DOHH2 (cell line): ENCODE measurements around the gene CAP1.

Experiments used
- H3F3A ChIP-seq: fragments of 200-600 bp; sonication (generic), shearing (Covaris generic); 2 replicates; pipeline ENCODE4 v1.6.0; 2016; ENCODE audit warnings: antibody characterized with exemption, mild to moderate bottlenecking; ENCODE audit not compliant: control insufficient read depth, insufficient read depth
- H3K27ac ChIP-seq: fragments of 200-600 bp; sonication (generic); 2 replicates; pipeline ENCODE4 v1.5.1; 2014; ENCODE audit warnings: low read depth, mild to moderate bottlenecking, low read length, moderate library complexity
- H3K27me3 ChIP-seq: fragments of 200-600 bp; sonication (generic); 2 replicates; pipeline ENCODE4 v1.6.1; 2014; ENCODE audit warnings: mild to moderate bottlenecking, low read length, mixed read lengths; ENCODE audit not compliant: control insufficient read depth
- H3K36me3 ChIP-seq: fragments of 200-600 bp; sonication (generic); 2 replicates; pipeline ENCODE4 v1.6.1; 2014; ENCODE audit warnings: mild to moderate bottlenecking, low read length, moderate library complexity, mixed read lengths; ENCODE audit not compliant: control insufficient read depth
- H3K4me1 ChIP-seq: fragments of 200-600 bp; sonication (generic); 2 replicates; pipeline ENCODE4 v1.6.1; 2014; ENCODE audit warnings: mild to moderate bottlenecking, low read length, mixed read lengths; ENCODE audit not compliant: control insufficient read depth
- H3K4me2 ChIP-seq: fragments of 200-600 bp; sonication (generic); 2 replicates; pipeline ENCODE4 v1.6.0; 2014; ENCODE audit warnings: mild to moderate bottlenecking, low read length, moderate library complexity
- H3K4me3 ChIP-seq: fragments of 200-600 bp; sonication (generic); 2 replicates; pipeline ENCODE4 v1.5.1; 2014; ENCODE audit warnings: mild to moderate bottlenecking, low read length, mixed read lengths
- H3K79me2 ChIP-seq: fragments of 200-600 bp; sonication (generic); 2 replicates; pipeline ENCODE4 v1.6.1; 2014; ENCODE audit warnings: mild to moderate bottlenecking, low read length, mixed read lengths; ENCODE audit not compliant: control insufficient read depth
- H3K9me2 ChIP-seq: fragments of 200-600 bp; sonication (generic); replicated peaks from 2 replicates; pipeline ENCODE4 v1.6.1; 2014; ENCODE audit warnings: mild to moderate bottlenecking, low read length, mixed read lengths; ENCODE audit not compliant: control insufficient read depth
- H3K9me3 ChIP-seq: fragments of 200-600 bp; sonication (generic); 2 replicates; pipeline ENCODE4 v1.6.1; 2014; ENCODE audit warnings: antibody characterized with exemption, low read length, mixed read lengths; ENCODE audit not compliant: control insufficient read depth, insufficient read depth
- H4K20me1 ChIP-seq: fragments of 200-600 bp; sonication (generic); 2 replicates; pipeline ENCODE4 v1.6.0; 2014; ENCODE audit warnings: low read depth, mild to moderate bottlenecking, antibody characterized with exemption, low read length, moderate library complexity; ENCODE audit not compliant: control insufficient read depth, insufficient read depth
- EZH2phosphoT487 ChIP-seq: fragments of 200-600 bp; sonication (generic); IDR thresholded peaks from 2 replicates; pipeline ENCODE4 v1.6.1; 2017; ENCODE audit warnings: borderline replicate concordance, mild to moderate bottlenecking, antibody characterized with exemption, low read length, moderate library complexity, mixed read lengths
- TF ChIP-seq, protein P1 (sequence below): fragments of 200-600 bp; sonication (generic); IDR thresholded peaks from one replicate; pipeline ENCODE4 v1.5.1; 2014; ENCODE audit warnings: antibody characterized with exemption, mild to moderate bottlenecking, low read depth, low read length; ENCODE audit not compliant: poor library complexity, severe bottlenecking

The CAP1 gene

GRCh38 chr1:39995973-39996393 is 44.5 kb upstream of the CAP1 start:
- Histone ChIP-seq H3K9me3 (no peaks in the 10 kb centered on the region), H3K9me2 (no peaks in the 10 kb centered on the region), H3K27ac (peak overlapping the region; percentile 58), H3K4me3 (peak overlapping the region; percentile 53), H3K4me1 (peaks cover 33% of the 10 kb centered on the region), H3K4me2 (peak overlapping the region; percentile 86), H3K79me2 (no peaks in the 10 kb centered on the region), H3K27me3 (no peaks in the 10 kb centered on the region), H3K36me3 (no peaks in the 10 kb centered on the region), H4K20me1 (no peaks in the 10 kb centered on the region), H3F3A (0 out of 2 replicates have a peak, but pooled peaks cover 2% of the 10 kb centered on the region)
- no peak for TF ChIP-seq EZH2phosphoT487
- TF ChIP-seq, protein P1, sequence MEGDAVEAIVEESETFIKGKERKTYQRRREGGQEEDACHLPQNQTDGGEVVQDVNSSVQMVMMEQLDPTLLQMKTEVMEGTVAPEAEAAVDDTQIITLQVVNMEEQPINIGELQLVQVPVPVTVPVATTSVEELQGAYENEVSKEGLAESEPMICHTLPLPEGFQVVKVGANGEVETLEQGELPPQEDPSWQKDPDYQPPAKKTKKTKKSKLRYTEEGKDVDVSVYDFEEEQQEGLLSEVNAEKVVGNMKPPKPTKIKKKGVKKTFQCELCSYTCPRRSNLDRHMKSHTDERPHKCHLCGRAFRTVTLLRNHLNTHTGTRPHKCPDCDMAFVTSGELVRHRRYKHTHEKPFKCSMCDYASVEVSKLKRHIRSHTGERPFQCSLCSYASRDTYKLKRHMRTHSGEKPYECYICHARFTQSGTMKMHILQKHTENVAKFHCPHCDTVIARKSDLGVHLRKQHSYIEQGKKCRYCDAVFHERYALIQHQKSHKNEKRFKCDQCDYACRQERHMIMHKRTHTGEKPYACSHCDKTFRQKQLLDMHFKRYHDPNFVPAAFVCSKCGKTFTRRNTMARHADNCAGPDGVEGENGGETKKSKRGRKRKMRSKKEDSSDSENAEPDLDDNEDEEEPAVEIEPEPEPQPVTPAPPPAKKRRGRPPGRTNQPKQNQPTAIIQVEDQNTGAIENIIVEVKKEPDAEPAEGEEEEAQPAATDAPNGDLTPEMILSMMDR: no peak

DNA sequence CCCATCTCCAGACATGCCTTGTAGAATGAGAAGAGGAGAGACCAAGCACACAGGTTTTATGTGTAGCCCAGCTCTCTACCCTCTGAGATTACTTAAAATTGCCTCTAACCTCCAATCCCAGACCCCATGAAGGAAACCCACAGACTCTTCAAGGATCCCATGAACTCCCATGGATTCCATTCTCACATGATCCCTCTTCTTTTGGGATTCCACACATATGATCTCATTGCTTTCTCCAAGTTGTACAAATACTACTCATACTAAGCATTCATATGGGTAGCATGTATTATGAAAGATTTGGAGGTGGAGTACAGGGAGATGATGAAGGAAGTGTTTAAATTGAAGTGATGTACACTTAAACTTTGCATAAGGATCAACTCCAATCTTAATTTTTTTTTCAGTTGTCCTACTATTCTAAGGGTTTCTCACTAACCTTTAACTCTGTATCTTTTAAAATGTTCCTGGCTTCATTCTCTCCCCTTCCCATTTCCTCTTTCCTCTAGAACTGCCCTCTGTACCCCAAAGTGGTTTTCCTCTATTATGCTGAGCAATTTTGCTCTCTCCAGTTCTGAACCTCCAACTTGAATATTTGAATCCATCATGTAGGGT is 44.0 kb upstream of the CAP1 start:
- Histone ChIP-seq H3K36me3 (no peaks in the 10 kb centered on the region), H3K9me3 (no peaks in the 10 kb centered on the region), H3K27ac (peak overlapping the region; percentile 58), H3K4me1 (peaks cover 38% of the 10 kb centered on the region), H3K27me3 (no peaks in the 10 kb centered on the region), H3K4me2 (peak overlapping the region; percentile 86), H4K20me1 (no peaks in the 10 kb centered on the region), H3F3A (peaks cover 5% of the 10 kb centered on the region), H3K4me3 (peak overlapping the region; percentile 53), H3K79me2 (no peaks in the 10 kb centered on the region), H3K9me2 (no peaks in the 10 kb centered on the region)
- TF ChIP-seq, protein P1: no peak
- TF ChIP-seq EZH2phosphoT487: no peak

DNA sequence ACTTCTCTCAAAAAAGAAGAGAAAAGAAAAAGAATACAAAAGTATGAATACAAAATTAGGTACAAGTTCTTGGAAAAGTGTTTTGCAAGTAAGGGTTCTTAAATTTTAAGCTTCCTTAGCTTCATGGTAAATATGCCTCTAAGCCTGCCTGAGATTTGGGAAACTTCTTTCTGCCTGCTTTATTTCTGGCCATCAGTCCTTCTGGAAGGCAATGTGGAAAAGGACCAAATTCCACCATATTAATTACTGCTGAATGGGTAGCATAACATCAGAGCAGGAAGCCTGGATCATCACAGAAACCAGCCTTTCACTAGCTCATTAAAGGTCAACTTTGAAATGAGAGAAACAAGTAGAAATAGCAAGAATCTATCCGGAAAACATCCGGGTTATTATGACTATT is 39.1 kb upstream of the CAP1 start:
- Histone ChIP-seq H3K79me2 (no peaks in the 10 kb centered on the region), H3K4me1 (peaks cover 67% of the 10 kb centered on the region)

More for the DNA sequence above, 39.1 kb upstream of the CAP1 start:
- Histone ChIP-seq H4K20me1 (no peaks in the 10 kb centered on the region), H3K27me3 (no peaks in the 10 kb centered on the region), H3F3A (peaks cover 23% of the 10 kb centered on the region), H3K36me3 (no peaks in the 10 kb centered on the region), H3K9me3 (peaks cover 7% of the 10 kb centered on the region; the same call in 1 of the 2 replicates), H3K4me3 (no peak overlapping the region), H3K9me2 (no peaks in the 10 kb centered on the region), H3K27ac (0 out of 2 replicates have a peak overlapping the region, but pooled peaks have one; percentile 21), H3K4me2 (no peak overlapping the region)
- TF ChIP-seq EZH2phosphoT487: no peak
- TF ChIP-seq, protein P1: no peak
